IMR-90 (cell line): Measurements from ENCODE around the gene TIGIT. TPM values are rescaled to one million over a fixed set of nuclear protein-coding genes. Genes with fewer than 3 reads are reported as not detected.

ENCODE experiments used
- ATAC-seq: fragments of 200-7000 bp; cut with Tn5 transposase; 2 replicates; pipeline ENCODE4 v1.9.1; 2020; ENCODE audit warnings: low read depth, mild to moderate bottlenecking, moderate library complexity
- BruUV-seq: library from RNA; stranded (reverse); fragments of 400-500 nt; replicated peaks from 2 replicates; lab custom pipeline; 2021; lab: Mats Ljungman, UMichigan
- CTCF ChIA-PET: fragments of 300-600 bp; formaldehyde crosslinking; extraction: SDS; loops from one replicate; lab custom pipeline; 2021; ENCODE audit warnings: antibody characterized with exemption; lab: Yijun Ruan, JAX
- POLR2A ChIA-PET: fragments of 300-600 bp; sonication (Branson Sonifier 250); formaldehyde crosslinking; loops from one replicate; lab custom pipeline; 2022; ENCODE audit warnings: antibody characterized with exemption; ENCODE audit not compliant: unreplicated experiment; lab: Charles Lee
- DNase-seq: peaks from one replicate; pipeline ENCODE4 v3.0.0; 2013
- H2AFZ ChIP-seq: replicated peaks from 2 replicates; pipeline ENCODE3; 2013; ENCODE audit warnings: low read length, mild to moderate bottlenecking; ENCODE audit not compliant: poor library complexity
- H2AK5ac ChIP-seq: 2 replicates; pipeline ENCODE4 v1.6.1; 2013; ENCODE audit warnings: low read depth, low read length, inconsistent platforms
- H2AK9ac ChIP-seq: replicated peaks from 2 replicates; pipeline ENCODE3; 2013; ENCODE audit warnings: mild to moderate bottlenecking, low read depth, low read length, moderate library complexity; ENCODE audit not compliant: poor library complexity
- H2BK120ac ChIP-seq: 2 replicates; pipeline ENCODE4 v1.6.1; 2013; ENCODE audit warnings: low read depth, low read length, inconsistent platforms
- H2BK15ac ChIP-seq: 3 replicates; pipeline ENCODE4 v1.6.1; 2013; ENCODE audit warnings: low read depth, low read length, inconsistent platforms
- H2BK20ac ChIP-seq: 2 replicates; pipeline ENCODE4 v1.6.1; 2013; ENCODE audit warnings: low read depth, mild to moderate bottlenecking, inconsistent platforms, low read length, moderate library complexity
- H2BK5ac ChIP-seq: 2 replicates; pipeline ENCODE4 v1.6.1; 2013; ENCODE audit warnings: mild to moderate bottlenecking, low read depth, low read length, inconsistent platforms; ENCODE audit not compliant: poor library complexity, severe bottlenecking
- H3K14ac ChIP-seq: replicated peaks from 2 replicates; pipeline ENCODE4 v1.6.1; 2013; ENCODE audit warnings: low read depth, low read length, inconsistent platforms
- H3K18ac ChIP-seq: 2 replicates; pipeline ENCODE4 v1.6.1; 2013; ENCODE audit warnings: low read depth, low read length, control low read depth
- H3K23ac ChIP-seq: 2 replicates; pipeline ENCODE4 v1.6.1; 2013; ENCODE audit warnings: low read depth, low read length, inconsistent platforms
- H3K27ac ChIP-seq: 2 replicates; pipeline ENCODE4 v1.5.1; 2013; ENCODE audit warnings: mild to moderate bottlenecking, control low read depth, low read length; ENCODE audit not compliant: insufficient read depth
- H3K27me3 ChIP-seq: 2 replicates; pipeline ENCODE4 v1.6.1; 2013; ENCODE audit warnings: low read length; ENCODE audit not compliant: control insufficient read depth, insufficient read depth
- H3K36me3 ChIP-seq: 2 replicates; pipeline ENCODE4 v1.6.1; 2013; ENCODE audit warnings: low read length, mixed read lengths; ENCODE audit not compliant: control insufficient read depth, insufficient read depth
- H3K4ac ChIP-seq: 2 replicates; pipeline ENCODE4 v1.6.1; 2013; ENCODE audit warnings: low read depth, low read length, inconsistent platforms
- H3K4me1 ChIP-seq: 2 replicates; pipeline ENCODE4 v1.6.1; 2013; ENCODE audit warnings: low read length, mixed read lengths; ENCODE audit not compliant: control insufficient read depth, insufficient read depth
- H3K4me2 ChIP-seq: 2 replicates; pipeline ENCODE4 v1.6.1; 2013; ENCODE audit warnings: low read depth, mild to moderate bottlenecking, control low read depth, low read length, moderate library complexity
- H3K4me3 ChIP-seq: 2 replicates; pipeline ENCODE4 v1.5.1; 2013; ENCODE audit warnings: low read depth, mild to moderate bottlenecking, control low read depth, low read length, moderate library complexity; ENCODE audit not compliant: insufficient read depth
- H3K56ac ChIP-seq: 2 replicates; pipeline ENCODE4 v1.6.1; 2013; ENCODE audit warnings: low read length, inconsistent platforms; ENCODE audit not compliant: insufficient read depth; ENCODE audit errors: extremely low read depth
- H3K79me1 ChIP-seq, 2 experiments: 2 replicates each; pipeline ENCODE4 v1.6.1; 2013; ENCODE audit warnings: low read length in 2 of 2, inconsistent platforms in 1 of 2, low read depth in 1 of 2
- H3K9ac ChIP-seq: 2 replicates; pipeline ENCODE4 v1.6.1; 2013; ENCODE audit warnings: low read depth, low read length, control low read depth
- H3K9me1 ChIP-seq: 2 replicates; pipeline ENCODE4 v1.6.1; 2013; ENCODE audit warnings: low read length, inconsistent platforms; ENCODE audit not compliant: insufficient read depth
- H3K9me3 ChIP-seq: 2 replicates; pipeline ENCODE4 v1.6.1; 2013; ENCODE audit warnings: low read length; ENCODE audit not compliant: control insufficient read depth, insufficient read depth
- H4K20me1 ChIP-seq: 2 replicates; pipeline ENCODE4 v1.6.1; 2013; ENCODE audit warnings: low read length, inconsistent platforms; ENCODE audit not compliant: insufficient read depth
- H4K5ac ChIP-seq: 2 replicates; pipeline ENCODE4 v1.6.1; 2013; ENCODE audit warnings: mild to moderate bottlenecking, low read depth, low read length, control low read depth
- H4K8ac ChIP-seq, 2 experiments: 2 replicates each; pipeline ENCODE4 v1.6.1; 2013; ENCODE audit warnings: low read depth in 2 of 2, low read length in 2 of 2, control low read depth in 1 of 2, inconsistent platforms in 1 of 2
- H4K91ac ChIP-seq: 2 replicates; pipeline ENCODE4 v1.6.1; 2013; ENCODE audit warnings: low read depth, low read length, inconsistent platforms; ENCODE audit not compliant: insufficient read depth
- BHLHE40 ChIP-seq: fragments of 150-350 bp; IDR thresholded peaks from 2 replicates; pipeline ENCODE4 v1.6.1; 2016; ENCODE audit warnings: mild to moderate bottlenecking, low read depth, low read length
- CEBPB ChIP-seq: IDR thresholded peaks from 2 replicates; pipeline ENCODE4 v1.6.1; 2012; ENCODE audit warnings: low read depth, low read length, improper control_type of control experiment
- CHD1 ChIP-seq: IDR thresholded peaks from 2 replicates; pipeline ENCODE4 v1.6.1; 2012; ENCODE audit warnings: low read depth, low read length, improper control_type of control experiment
- CTCF ChIP-seq: conservative IDR thresholded peaks from 2 replicates; pipeline ENCODE4 v1.5.1; 2012; ENCODE audit warnings: mild to moderate bottlenecking, low read depth, low read length, improper control_type of control experiment
- ELK1 ChIP-seq: fragments of 150-350 bp; IDR thresholded peaks from 2 replicates; pipeline ENCODE4 v1.6.1; 2016; ENCODE audit warnings: low read depth, mild to moderate bottlenecking, low read length, moderate library complexity, borderline replicate concordance
- FOS ChIP-seq: fragments of 150-350 bp; IDR thresholded peaks from 2 replicates; pipeline ENCODE4 v1.6.1; 2016; ENCODE audit warnings: low read depth, low read length
- MAFK ChIP-seq: IDR thresholded peaks from 2 replicates; pipeline ENCODE4 v1.6.1; 2012; ENCODE audit warnings: low read depth, low read length, improper control_type of control experiment
- MAZ ChIP-seq: IDR thresholded peaks from 2 replicates; pipeline ENCODE4 v1.6.1; 2012; ENCODE audit warnings: low read depth, mild to moderate bottlenecking, low read length, improper control_type of control experiment, moderate library complexity, borderline replicate concordance
- MXI1 ChIP-seq: IDR thresholded peaks from 2 replicates; pipeline ENCODE4 v1.6.1; 2012; ENCODE audit warnings: low read depth, mild to moderate bottlenecking, low read length, moderate library complexity, borderline replicate concordance
- NFE2L2 ChIP-seq: fragments of 150-350 bp; IDR thresholded peaks from 2 replicates; pipeline ENCODE4 v1.6.1; 2016; ENCODE audit warnings: low read depth, mild to moderate bottlenecking, low read length
- POLR2A ChIP-seq: IDR thresholded peaks from 2 replicates; pipeline ENCODE4 v1.6.1; 2012; ENCODE audit warnings: mild to moderate bottlenecking, low read depth, low read length
- RAD21 ChIP-seq: IDR thresholded peaks from 2 replicates; pipeline ENCODE4 v1.6.1; 2012; ENCODE audit warnings: low read length, improper control_type of control experiment
- RCOR1 ChIP-seq: IDR thresholded peaks from 2 replicates; pipeline ENCODE4 v1.6.1; 2012; ENCODE audit warnings: mild to moderate bottlenecking, low read length, improper control_type of control experiment; ENCODE audit not compliant: insufficient replicate concordance
- RFX5 ChIP-seq: IDR thresholded peaks from 2 replicates; pipeline ENCODE4 v1.8.0; 2012; ENCODE audit warnings: low read depth, mild to moderate bottlenecking, low read length, moderate library complexity
- SMC3 ChIP-seq: fragments of 150-350 bp; IDR thresholded peaks from 2 replicates; pipeline ENCODE4 v1.6.1; 2016; ENCODE audit warnings: low read depth, mild to moderate bottlenecking, antibody characterized with exemption, low read length, moderate library complexity
- USF2 ChIP-seq: fragments of 150-350 bp; IDR thresholded peaks from 2 replicates; pipeline ENCODE4 v1.6.1; 2017; ENCODE audit warnings: mild to moderate bottlenecking, antibody characterized with exemption, low read length, low read depth
- WGBS, 2 experiments: methylation state at CpG; one replicate each; pipeline versions ENCODE4 v1.1.5 to v1.1.7; 2013; ENCODE audit warnings: missing lambda C conversion rate in 2 of 2; ENCODE audit not compliant: insufficient read length in 1 of 2; ENCODE audit errors: extremely low coverage in 2 of 2; 5-methylcytosine and 5-hydroxymethylcytosine counted together
- dilution Hi-C: fragments of 300-500 bp; cut with HindIII; formaldehyde crosslinking; loops from one replicate; pipeline ENCODE4 v1.14.3; 2018; ENCODE audit warnings: low sequenced_read_pairs; ENCODE audit not compliant: unreplicated experiment
- in situ Hi-C: fragments of 300-500 bp; cut with MboI; formaldehyde crosslinking; loops from 3 replicates; pipeline ENCODE4 v1.14.3; 2019; ENCODE audit warnings: low sequenced_read_pairs, inconsistent platforms, mixed read lengths
- intact Hi-C: fragments of 100-400 bp; cut with micrococcal nuclease; formaldehyde crosslinking; loops from 2 replicates; pipeline ENCODE4 v1.10.0; 2022
- polyA plus RNA-seq, 3 experiments: library from polyadenylated mRNA; depleted of rRNA; stranded (reverse); fragments of >200 nt; gene quantifications; 2 replicates each; pipeline ENCODE4 v1.2.3, GENCODE V29; 2012; ENCODE audit warnings: low replicate concordance in 1 of 3
- total RNA-seq: library from RNA; depleted of rRNA; stranded (reverse); fragments of >200 nt; gene quantifications from 2 replicates; pipeline ENCODE4 v1.2.3, GENCODE V29; 2012

TIGIT gene
- total and polyA plus RNA-seq, 2 of the 4 experiments (the other 2 are of a cell fraction): not detected

GRCh38 chr3:114314282-114314681 is 20.5 kb downstream of the TIGIT start:
- Histone ChIP-seq H2AK5ac (no peak overlapping the region), H4K20me1 (no peaks in the 10 kb centered on the region), H3K56ac (no peak overlapping the region), H3K23ac (no peak overlapping the region), H3K9ac (no peak overlapping the region), H4K91ac (no peak overlapping the region), H3K27me3 (no peaks in the 10 kb centered on the region), H3K27ac (no peak overlapping the region), H3K9me1 (peaks cover 5% of the 10 kb centered on the region; the same call in 1 of the 2 replicates), H2AK9ac (no peak overlapping the region), H2AFZ (no peak overlapping the region), H3K14ac (no peak overlapping the region), H3K4ac (no peak overlapping the region), H3K4me2 (no peak overlapping the region), H2BK20ac (no peak overlapping the region), H3K4me1 (peaks cover 5% of the 10 kb centered on the region), H4K5ac (no peak overlapping the region), H2BK120ac (no peak overlapping the region), H3K18ac (no peak overlapping the region), H3K79me1 (peaks cover 0 to 8% of the 10 kb centered on the region in 2 experiments; a peak in 1 of 4 replicates), H3K36me3 (no peaks in the 10 kb centered on the region), H2BK15ac (no peak overlapping the region), H3K9me3 (no peaks in the 10 kb centered on the region), H3K4me3 (no peak overlapping the region), H4K8ac (no peak overlapping the region), H2BK5ac (no peak overlapping the region)
- WGBS, 2 experiments: no CpG with 5 or more reads among the region's 2 CpGs
- POLR2A ChIA-PET: no interaction called here
- ATAC-seq: no peak
- CTCF ChIA-PET: no interaction called here
- no TSS peak for BruUV-seq
- in situ Hi-C loops: no loop called here
- intact Hi-C loops: no loop called here
- DNase-seq: no peak
- no peak for TF ChIP-seq MAZ
- no peak for TF ChIP-seq CHD1
- no peak for TF ChIP-seq RCOR1
- no peak for TF ChIP-seq SMC3
- TF ChIP-seq RAD21: no peak
- no peak for TF ChIP-seq RFX5
- no peak for TF ChIP-seq CTCF
- no peak for TF ChIP-seq FOS
- no peak for TF ChIP-seq MXI1
- TF ChIP-seq USF2: no peak
- no peak for TF ChIP-seq NFE2L2
- no peak for TF ChIP-seq BHLHE40
- TF ChIP-seq ELK1: no peak
- no peak for TF ChIP-seq MAFK
- TF ChIP-seq POLR2A: no peak
- no peak for TF ChIP-seq CEBPB
- dilution Hi-C loops: no loop called here
